ENCODE results near the gene FOXN4.

DNA sequence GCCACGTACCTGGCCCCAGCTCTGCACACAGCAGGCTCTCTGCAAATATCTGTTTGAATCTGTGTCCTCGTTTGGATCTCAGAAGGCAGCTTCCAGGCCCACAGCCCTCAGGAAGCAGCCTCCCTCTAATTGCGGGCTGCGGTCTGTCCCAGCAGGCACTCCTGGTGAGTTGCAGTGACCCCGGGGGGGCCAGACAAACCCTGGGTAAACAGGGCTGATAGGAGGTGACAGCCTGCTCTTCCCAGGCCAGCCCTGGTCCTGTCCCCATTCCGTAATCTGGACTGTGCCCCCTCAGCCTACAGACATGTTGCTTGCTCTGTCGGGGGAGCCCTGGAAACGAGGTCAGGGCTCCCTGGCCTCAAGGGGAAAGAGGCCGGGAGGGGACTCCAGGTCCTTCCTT, 2.0 kb downstream of the FOXN4 start:
- TF ChIP-seq ZNF317 (CRISPR knock-in tag; IDR thresholded peaks at IDR 0.05) (0 out of 2 replicates have a peak, but pooled peaks have one; percentile 33), DPF2 (CRISPR knock-in tag; IDR thresholded peaks at IDR 0.05; ENCODE audit: borderline replicate concordance, low read depth) (peak; percentile 34; the same call in 1 of the 2 replicates), POLR2AphosphoS5 (IDR thresholded peaks at IDR 0.05; ENCODE audit: low read depth, low read length) (no peak), GATAD2A (CRISPR knock-in tag; IDR thresholded peaks at IDR 0.05) (peak; percentile 66; the same call in 1 of the 2 replicates), TBL1XR1 (IDR thresholded peaks at IDR 0.05; ENCODE audit: borderline replicate concordance, low read length, partially characterized antibody) (no peak), POLR2A (IDR thresholded peaks at IDR 0.05; ENCODE audit: insufficient read depth in 1 of 2, low read depth in 2 of 2, low read length in 2 of 2) (no peak), RBM22 (optimal IDR thresholded peaks at IDR 0.05; ENCODE audit: low read length) (no peak), KDM2A (CRISPR knock-in tag; IDR thresholded peaks at IDR 0.05; ENCODE audit: borderline replicate concordance, low read depth) (peak; percentile 46; the same call in 1 of the 2 replicates), HDAC2 (CRISPR knock-in tag; IDR thresholded peaks at IDR 0.05) (peak; percentile 59; the same call in 1 of the 2 replicates), JUN (CRISPR knock-in tag; IDR thresholded peaks at IDR 0.05) (no peak), ISL2 (CRISPR knock-in tag; IDR thresholded peaks at IDR 0.05) (0 out of 2 replicates have a peak, but pooled peaks have one; percentile 23)
- TF ChIP-seq, protein P1, sequence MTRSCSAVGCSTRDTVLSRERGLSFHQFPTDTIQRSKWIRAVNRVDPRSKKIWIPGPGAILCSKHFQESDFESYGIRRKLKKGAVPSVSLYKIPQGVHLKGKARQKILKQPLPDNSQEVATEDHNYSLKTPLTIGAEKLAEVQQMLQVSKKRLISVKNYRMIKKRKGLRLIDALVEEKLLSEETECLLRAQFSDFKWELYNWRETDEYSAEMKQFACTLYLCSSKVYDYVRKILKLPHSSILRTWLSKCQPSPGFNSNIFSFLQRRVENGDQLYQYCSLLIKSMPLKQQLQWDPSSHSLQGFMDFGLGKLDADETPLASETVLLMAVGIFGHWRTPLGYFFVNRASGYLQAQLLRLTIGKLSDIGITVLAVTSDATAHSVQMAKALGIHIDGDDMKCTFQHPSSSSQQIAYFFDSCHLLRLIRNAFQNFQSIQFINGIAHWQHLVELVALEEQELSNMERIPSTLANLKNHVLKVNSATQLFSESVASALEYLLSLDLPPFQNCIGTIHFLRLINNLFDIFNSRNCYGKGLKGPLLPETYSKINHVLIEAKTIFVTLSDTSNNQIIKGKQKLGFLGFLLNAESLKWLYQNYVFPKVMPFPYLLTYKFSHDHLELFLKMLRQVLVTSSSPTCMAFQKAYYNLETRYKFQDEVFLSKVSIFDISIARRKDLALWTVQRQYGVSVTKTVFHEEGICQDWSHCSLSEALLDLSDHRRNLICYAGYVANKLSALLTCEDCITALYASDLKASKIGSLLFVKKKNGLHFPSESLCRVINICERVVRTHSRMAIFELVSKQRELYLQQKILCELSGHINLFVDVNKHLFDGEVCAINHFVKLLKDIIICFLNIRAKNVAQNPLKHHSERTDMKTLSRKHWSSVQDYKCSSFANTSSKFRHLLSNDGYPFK (CRISPR knock-in tag; IDR thresholded peaks at IDR 0.05; ENCODE audit: borderline replicate concordance): peak; percentile 37; the same call in 1 of the 2 replicates
- TF ChIP-seq, protein P2, sequence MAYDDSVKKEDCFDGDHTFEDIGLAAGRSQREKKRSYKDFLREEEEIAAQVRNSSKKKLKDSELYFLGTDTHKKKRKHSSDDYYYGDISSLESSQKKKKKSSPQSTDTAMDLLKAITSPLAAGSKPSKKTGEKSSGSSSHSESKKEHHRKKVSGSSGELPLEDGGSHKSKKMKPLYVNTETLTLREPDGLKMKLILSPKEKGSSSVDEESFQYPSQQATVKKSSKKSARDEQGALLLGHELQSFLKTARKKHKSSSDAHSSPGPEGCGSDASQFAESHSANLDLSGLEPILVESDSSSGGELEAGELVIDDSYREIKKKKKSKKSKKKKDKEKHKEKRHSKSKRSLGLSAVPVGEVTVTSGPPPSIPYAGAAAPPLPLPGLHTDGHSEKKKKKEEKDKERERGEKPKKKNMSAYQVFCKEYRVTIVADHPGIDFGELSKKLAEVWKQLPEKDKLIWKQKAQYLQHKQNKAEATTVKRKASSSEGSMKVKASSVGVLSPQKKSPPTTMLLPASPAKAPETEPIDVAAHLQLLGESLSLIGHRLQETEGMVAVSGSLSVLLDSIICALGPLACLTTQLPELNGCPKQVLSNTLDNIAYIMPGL (CRISPR knock-in tag; IDR thresholded peaks at IDR 0.05; ENCODE audit: borderline replicate concordance in 1 of 2, low read depth in 1 of 2): 0 out of 4 replicates have a peak, but pooled peaks of 1 of the 2 experiments have one; percentile 26
